Activated CD4-positive, alpha-beta T cell treated with anti-CD3 and anti-CD28 coated beads, Interleukin-2, amount 10 ng/mL, durations not matched to agents 7 days and 5 days (primary cell): Measurements from ENCODE around the gene MYH15. TPM values are rescaled to one million over a fixed set of nuclear protein-coding genes. Genes with fewer than 3 reads are reported as not detected.

Source experiments
- total RNA-seq, 2 experiments: library from RNA; stranded (reverse); gene quantifications; one replicate each; pipeline ENCODE4 v1.2.3, GENCODE V29; 2021

MYH15 gene
- total RNA-seq, 2 experiments from 2014 or later, result 0.15 to 0.21 TPM

Other genes with a start within 250 kb of the MYH15 start
- gene HHLA2, start 214.0 kb downstream of the MYH15 start, total RNA-seq, result 1 to 10 TPM; 1.4 to 3.0 TPM
- gene CIP2A, start 78.8 kb upstream of the MYH15 start, total RNA-seq, result 10 to 100 TPM; 57.5 to 62.4 TPM
- 10 to 100 TPM; 13.0 to 13.8 TPM for gene DZIP3, start 79.1 kb upstream of the MYH15 start, total RNA-seq
- not detected for gene RETNLB, start 246.8 kb upstream of the MYH15 start, total RNA-seq